Activated T-cell treated with anti-CD3 and anti-CD28 coated beads for 4 hours (primary cell): ENCODE results near the gene P2RX7.
"Not testable (repeated sequence)": the region's sequence is repeated elsewhere in the genome, so short reads cannot be mapped to it uniquely, and the experiment has no call there.

Source experiments
- DNase-seq: peaks from one replicate; pipeline ENCODE4 v3.0.0-alpha.2; 2020

P2RX7 gene

DNA sequence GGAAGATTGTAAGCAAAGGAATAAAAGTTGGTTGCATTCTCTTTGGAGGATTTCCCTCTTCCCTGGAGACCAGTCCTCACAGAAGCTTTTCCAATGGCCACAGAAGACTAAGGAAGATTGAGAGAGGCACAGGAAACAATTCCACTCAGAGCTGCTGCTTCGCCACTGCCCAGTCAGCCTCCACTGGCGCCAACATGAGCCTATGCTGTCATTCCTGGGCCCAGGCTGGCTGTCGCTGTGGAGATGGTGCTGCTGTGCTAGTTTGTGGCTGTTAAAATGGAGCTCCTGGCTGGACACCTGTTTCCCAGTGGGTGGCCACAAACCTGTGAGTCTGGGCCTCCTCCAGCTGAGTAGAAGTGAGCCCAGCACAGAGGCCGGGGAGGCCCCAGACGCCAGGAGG, 6.6 kb downstream of the P2RX7 start:
- DNase-seq: no peak

GRCh38 chr12:121142171-121142950, 9.7 kb downstream of the P2RX7 start:
- no peak for DNase-seq

DNA sequence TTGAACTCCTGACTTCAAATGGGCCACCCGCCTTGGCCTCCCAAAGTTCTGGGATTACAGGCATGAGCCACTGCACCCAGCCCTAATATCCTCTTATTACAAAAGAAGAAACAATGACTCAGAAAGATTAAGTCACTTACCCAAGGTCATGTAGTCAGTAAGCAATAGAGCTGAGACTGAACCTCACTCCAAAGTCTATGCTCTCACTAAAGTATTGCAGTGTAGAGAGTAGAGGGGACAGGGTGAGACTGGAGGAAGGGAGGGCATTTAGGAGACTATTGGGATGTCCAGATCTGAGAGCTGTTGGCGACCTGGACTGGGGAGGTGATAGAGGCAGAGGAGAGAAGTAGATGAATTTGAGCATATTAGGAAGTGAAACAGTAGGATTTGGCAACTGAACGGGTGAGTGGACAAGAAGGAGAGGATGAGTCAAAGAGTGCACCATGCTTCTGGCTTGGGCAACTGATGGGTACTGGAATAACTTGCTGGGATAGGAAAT, 11.8 kb downstream of the P2RX7 start:
- no peak for DNase-seq

DNA sequence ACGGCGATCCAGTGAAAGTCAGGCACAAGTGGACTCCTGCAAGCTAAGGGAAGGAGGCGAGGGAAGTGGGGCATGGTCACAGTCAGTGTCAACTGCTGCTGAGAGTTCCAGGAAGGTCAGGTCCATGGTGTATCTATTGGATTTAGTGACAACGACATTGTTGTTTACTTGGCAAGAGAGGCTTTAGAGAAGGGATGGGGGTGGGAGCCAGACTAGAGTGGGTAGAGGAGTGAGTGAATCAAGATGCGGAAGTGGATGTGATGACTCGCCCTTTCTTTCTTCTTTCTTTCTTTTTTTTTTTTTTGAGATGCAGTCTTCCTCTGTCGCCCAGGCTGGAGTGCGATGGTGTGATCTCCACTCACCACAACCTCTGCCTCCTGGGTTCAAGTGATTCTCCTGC, 12.5 kb downstream of the P2RX7 start:
- no peak for DNase-seq

DNA sequence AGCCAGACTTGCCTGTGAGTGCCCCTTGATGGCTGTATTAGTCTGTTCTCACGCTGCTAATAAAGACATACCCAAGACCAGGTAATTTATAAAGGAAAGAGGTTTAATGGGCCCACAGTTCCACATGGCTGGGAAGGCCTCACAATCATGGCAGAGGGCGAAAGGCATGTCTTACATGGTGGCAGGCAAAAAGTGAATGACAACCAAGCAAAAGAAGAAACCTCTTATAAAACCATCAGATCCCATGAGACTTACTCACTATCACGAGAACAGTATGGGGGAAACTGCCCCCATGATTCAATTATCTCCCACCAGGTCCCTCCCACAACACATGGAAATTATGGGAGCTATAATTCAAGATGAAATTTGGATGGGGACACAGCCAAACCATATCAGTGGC, 16.6 kb downstream of the P2RX7 start:
- DNase-seq: not testable (repeated sequence)

DNA sequence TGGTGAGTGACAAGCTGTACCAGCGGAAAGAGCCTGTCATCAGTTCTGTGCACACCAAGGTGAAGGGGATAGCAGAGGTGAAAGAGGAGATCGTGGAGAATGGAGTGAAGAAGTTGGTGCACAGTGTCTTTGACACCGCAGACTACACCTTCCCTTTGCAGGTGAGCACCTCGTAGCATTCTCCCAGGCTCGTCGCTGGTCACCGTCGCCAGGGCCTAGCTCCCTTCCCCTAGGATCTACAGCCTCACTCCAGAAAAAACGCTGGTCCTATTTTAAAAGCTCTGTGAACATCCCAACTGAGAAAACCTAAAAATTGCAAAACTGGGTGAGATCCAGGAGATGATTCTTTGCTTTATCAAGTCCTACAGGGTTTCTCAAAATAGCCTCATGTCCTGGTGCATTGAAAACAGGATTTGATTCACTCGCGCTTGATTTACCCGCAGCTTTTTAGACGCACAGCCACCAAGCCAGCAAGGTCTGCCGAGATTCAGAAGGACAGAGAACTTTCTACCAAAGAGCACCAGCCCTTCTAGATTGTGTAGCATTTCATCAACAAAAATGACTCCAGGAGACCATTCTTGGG, 22.2 kb downstream of the P2RX7 start:
- no peak for DNase-seq

DNA sequence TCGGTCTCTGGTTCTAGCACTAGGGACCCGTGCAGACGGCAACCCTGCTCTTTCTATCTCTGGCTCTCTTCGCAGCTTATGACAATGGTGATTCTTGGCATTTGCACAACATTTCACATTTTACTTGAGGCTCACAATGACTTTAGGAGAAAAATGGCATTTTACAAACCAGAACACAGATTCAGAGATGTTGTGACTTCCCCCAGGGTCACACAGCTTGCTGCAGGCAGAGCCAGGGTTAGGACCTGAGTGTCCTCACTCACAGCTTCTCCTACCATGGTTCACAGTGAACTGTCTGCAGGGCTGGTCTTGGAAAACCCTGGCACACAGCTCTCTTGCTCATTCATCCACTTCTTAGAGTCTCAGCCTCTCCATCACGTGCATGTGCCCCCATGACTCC, 23.7 kb downstream of the P2RX7 start:
- no peak for DNase-seq

DNA sequence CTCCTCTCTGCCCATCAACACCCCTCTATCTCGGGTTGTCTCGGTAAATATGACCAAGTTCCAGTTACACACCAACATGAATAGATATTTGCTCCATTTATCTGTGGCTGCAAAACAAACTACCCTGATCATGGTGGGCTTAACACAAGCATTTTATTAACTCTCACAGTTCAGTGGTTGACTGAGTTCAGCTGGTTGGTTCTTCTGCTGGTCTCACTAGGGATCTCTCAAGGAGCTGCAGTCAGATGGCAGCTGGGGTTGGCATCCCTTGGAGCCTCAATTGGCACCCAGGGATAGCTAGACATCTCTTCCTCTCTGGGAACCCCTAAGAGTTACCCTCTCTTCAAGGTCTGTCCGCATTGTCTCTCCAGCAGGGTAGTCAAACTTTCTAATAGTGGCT, 25.4 kb downstream of the P2RX7 start:
- no peak for DNase-seq

GRCh38 chr12:121158728-121159351, 26.2 kb downstream of the P2RX7 start:
- DNase-seq: not testable (repeated sequence)

DNA sequence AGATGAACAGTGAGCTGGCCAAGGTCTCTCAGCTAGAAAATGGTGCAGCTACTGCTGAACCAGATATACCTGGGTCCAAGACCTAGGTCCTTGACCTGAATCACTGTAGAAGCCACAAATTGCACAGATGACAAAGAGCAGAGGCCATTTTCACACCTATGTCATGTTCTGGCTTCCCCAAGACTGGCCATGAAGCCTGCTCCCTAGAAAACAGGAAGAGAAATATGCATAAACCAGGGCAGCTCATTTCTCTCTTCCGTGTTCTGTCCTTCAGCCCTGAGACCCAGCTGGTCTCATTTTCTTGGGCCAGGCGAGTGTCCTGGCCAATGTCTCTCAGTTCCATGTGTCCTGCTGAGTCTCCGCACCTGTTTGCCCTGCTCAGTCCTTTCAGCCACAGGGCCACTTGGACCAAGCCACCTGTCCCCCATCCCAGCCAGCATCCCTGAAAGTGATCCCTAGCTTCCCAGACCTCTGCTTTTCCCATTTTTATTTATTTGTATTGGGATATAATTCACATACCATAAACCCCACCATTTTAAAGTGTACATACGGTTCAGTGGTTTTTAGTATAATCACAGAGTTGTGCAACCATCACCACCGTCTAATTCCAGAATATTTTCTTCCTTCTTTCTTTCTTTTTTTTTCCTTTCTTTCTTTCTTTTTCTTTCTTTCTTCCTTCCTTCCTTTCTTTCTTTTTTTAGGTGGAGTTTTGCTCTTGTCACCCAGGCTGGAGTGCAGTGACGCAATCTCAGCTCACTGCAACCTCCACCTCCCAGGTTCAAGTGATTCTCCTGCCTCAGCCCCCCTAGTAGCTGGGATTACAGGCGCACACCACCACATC, 27.0 kb downstream of the P2RX7 start:
- DNase-seq: no peak

- no peak for DNase-seq
Observed at GRCh38 chr12:121162384-121162783, 29.7 kb downstream of the P2RX7 start.

DNA sequence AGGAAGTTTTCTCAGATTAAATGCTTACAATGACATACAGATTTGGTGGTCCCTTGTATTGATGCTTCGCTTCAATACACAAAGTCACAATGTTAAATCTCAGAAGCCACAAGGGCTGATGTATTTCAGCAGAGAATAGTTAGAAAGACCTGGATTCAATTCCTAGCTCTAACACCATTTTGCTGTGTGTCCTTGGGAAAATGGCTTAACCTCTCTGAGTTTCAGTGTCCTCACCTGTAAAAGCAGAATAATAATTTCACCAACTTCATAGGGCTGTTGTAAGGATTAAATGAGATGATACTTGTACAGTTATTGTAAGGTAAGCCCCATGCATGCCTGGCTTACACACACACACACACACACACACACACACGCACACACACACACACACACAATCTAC, 30.3 kb downstream of the P2RX7 start:
- DNase-seq: no peak

DNA sequence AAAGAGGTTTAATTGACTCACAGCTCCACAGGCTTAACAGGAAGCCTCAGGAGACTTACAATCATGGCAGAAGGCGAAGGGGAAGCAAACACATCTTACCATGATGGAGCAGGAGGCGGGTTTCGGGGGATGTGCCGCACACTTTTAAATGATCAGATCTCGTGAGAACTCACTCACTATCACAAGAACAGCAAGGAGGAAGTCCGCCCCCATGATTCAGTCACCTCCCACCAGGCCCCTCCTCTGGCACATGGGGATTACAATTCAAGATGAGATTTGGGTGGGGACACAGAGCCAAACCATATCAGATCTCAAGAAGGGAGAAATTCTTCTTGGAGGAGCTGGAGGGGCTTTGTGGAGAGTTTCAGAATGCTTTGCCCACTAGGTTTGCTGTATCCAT, 32.2 kb downstream of the P2RX7 start:
- DNase-seq: not testable (repeated sequence)

GRCh38 chr12:121165316-121165715, 32.6 kb downstream of the P2RX7 start:
- DNase-seq: no peak

GRCh38 chr12:121166356-121166755, 33.7 kb downstream of the P2RX7 start:
- no peak for DNase-seq

GRCh38 chr12:121167232-121167820, 34.6 kb downstream of the P2RX7 start:
- DNase-seq: no peak

- DNase-seq: no peak
Observed at GRCh38 chr12:121167951-121168350, 35.3 kb downstream of the P2RX7 start.

GRCh38 chr12:121170151-121170550, 37.5 kb downstream of the P2RX7 start:
- no peak for DNase-seq

DNA sequence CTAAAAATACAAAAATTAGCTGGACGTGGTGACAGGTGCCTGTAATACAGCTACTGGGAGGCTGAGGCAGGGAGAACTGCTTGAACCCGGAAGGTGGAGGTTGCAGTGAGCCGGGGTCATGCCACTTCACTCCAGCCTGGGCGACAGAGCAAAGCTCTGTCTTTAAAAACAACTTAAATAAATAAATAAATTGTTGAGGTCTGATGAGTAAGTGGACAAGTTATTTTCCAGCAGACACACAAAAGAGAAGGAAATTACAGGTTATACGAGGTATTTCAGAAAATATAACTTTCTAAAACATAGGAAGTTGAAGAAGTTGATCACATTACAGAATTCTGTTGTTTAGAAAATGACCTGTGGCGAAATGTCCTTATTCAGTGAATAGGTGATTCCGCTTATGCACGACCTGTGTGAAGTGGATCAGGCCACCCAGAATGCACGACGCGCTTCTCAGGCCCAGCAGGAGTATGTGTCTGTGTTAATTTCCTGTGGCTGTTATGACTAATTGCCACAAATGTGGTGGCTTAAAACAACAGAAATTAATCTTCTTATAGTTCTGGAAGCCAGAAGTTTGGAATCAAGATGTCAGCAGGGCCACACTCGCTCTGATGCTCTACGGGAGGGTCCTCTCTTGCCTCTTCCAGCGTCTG, 38.1 kb downstream of the P2RX7 start:
- no peak for DNase-seq

- no peak for DNase-seq
Observed at GRCh38 chr12:121172145-121172544, 39.5 kb downstream of the P2RX7 start.

- DNase-seq: no peak
Observed at GRCh38 chr12:121175383-121176119, 42.9 kb downstream of the P2RX7 start.
